ENCODE measurements around the gene ZNF580.

Gene ZNF580

GRCh38 chr19:55647732-55648584 lies 7.2 kb downstream of the ZNF580 start, which contains the start of gene CCDC106:
Gene CCDC106, plus strand, starts transcription at chr19:55648212. Its CDS starts 835 bp downstream, at chr19:55649047.
- DNase-seq (ENCODE audit: low read depth) = no peak

DNA sequence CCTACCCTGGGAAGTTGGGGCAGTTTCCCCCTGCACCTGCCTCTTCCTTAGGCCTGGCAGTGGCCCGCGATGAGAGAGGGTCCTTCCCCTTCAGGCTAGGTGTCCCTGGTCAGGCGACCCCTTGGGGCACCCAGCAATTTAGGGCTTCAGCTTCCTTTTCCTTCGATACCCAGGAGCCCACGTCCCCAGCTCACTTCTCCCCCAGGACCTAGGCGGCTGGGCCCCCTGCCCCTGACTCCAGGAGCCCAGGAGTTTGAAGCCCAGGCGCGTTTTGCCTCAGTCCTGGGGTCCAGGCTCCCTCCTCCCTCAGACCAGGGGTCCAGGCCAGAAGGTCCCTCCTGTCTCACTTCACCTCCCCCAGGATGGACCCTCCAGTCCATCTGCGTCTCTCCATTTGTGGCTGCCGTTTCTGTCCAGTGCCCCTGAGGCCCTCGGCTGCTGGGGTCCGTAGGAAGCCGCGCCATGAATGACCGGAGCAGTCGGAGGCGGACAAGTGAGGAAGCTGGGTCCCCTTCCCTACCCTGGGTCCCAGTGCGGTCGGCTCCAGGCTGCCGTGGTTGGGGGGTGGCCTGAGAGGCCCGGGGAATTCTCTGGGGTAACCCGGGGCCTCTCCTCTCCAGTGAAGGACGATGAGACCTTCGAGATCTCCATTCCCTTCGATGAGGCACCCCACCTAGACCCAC lies 7.9 kb downstream of the ZNF580 start:
- DNase-seq (ENCODE audit: low read depth) = no peak

GRCh38 chr19:55649268-55650125 lies 8.7 kb downstream of the ZNF580 start:
- DNase-seq (ENCODE audit: low read depth) = no peak

GRCh38 chr19:55650126-55650557 lies 9.3 kb downstream of the ZNF580 start:
- DNase-seq (ENCODE audit: low read depth) = no peak

DNA sequence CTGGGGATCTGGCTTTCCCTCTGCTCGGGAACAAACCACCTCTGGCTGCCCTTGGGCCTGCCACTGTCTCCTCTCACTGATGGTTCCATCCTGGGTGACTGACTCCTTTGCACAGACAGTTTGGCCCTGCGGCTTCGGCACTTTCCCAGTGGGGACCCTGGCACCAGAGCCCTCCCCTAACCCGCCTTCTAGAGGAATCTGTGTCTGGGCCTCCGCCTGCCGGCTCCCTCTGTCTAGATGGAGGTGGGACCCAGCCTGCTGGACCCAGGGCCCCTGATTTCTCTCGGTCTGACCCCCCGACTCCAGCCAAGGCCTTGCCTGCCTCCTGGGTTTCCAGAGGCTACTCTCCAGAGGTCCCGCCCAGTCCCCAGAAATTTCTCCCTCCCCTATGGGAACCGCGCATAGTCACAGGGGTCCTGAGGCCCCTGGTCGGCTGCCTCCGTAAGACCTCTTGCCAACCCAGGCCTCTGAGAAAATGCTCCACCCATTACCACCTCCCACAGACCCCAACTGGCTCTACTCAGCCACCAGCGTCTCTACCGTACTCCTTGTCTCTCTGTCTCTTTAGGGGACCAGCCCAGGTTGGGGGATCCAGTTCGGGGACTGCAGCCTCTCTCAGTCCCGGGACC lies 9.9 kb downstream of the ZNF580 start:
- DNase-seq (ENCODE audit: low read depth) = no peak

DNA sequence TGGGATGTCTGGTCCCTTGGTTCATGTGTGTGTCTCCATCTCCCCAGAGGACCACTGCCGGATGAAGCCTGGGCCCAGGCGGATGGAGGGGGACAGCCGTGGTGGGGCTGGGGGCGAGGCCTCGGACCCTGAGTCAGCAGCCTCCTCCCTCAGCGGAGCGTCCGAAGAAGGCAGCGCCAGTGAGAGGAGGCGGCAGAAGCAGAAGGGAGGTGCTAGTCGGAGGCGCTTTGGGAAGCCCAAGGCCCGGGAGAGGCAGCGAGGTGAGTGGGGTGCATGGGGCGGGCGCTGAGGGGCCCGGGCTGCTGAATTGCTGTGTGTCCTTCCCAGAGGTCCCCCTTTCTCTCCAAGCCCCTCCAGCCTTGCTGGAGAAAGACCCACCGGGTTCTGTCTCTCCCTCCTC lies 10.4 kb downstream of the ZNF580 start:
- DNase-seq (ENCODE audit: low read depth) = no peak

DNA sequence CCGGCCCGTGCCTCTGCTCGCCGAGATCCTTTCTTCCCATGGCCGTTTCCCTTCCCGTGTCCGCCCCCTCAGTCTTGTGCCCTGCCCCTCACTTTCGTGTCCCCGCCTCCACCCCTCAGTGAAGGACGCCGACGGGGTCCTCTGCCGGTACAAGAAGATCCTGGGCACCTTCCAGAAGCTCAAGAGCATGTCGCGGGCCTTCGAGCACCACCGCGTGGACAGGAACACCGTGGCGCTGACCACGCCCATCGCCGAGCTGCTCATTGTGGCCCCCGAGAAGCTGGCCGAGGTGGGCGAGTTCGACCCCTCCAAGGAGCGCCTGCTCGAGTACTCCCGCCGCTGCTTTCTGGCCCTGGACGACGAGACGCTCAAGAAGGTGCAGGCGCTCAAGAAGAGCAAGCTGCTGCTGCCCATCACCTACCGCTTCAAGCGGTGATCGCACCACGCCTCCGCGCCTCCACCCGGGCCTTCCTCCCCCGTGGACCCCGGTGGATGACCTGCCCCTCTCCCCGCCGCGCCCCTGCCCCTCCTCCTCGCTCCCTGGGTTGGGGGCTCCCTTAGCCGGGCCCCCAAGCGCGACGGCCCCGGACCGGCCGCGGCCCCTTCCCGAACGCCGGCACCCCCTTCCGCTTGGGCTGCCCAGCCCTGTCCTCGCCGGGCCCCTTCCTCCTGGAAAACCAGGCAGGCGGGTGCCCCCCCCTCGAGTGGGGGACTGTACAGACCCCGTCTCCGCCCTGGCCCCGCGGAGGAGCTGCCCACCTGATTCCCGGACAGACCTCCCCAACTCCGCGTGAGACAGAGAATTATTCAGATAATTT lies 11.7 kb downstream of the ZNF580 start:
- no peak for DNase-seq (ENCODE audit: low read depth)

GRCh38 chr19:55653651-55654322 lies 13.0 kb downstream of the ZNF580 start:
- DNase-seq (ENCODE audit: low read depth) = peak; percentile 97

- peak; percentile 79 for DNase-seq (ENCODE audit: low read depth)
Measured at GRCh38 chr19:55654323-55654867, 13.6 kb downstream of the ZNF580 start.

GRCh38 chr19:55654868-55655647 lies 14.3 kb downstream of the ZNF580 start, which contains the start of gene U2AF2:
Gene U2AF2, plus strand, starts transcription at chr19:55655035. Its CDS starts 70 bp downstream, at chr19:55655105.
- DNase-seq (ENCODE audit: low read depth) = peak; percentile 91

DNA sequence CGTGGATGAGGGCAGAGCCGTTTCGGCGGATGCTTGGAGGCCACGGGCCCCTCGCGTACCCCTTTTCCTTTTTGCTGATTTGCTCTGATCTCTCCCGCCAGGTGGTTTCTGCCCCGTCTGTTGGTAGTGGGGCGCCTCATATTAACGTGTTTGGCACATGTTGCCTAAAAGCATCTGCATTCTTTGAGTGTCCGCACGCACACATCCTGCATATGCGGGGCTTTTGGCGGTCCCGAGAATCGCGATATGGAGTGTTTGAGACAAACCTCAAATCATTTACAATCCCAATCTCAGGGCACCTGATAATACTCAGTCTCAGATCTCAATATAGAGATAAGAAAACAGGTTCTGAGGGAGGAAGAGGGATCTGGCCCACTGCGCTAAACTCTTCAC lies 14.8 kb downstream of the ZNF580 start:
- no peak for DNase-seq (ENCODE audit: low read depth)

- DNase-seq (ENCODE audit: low read depth) = no peak
Measured at GRCh38 chr19:55656552-55656951, 15.8 kb downstream of the ZNF580 start.

DNA sequence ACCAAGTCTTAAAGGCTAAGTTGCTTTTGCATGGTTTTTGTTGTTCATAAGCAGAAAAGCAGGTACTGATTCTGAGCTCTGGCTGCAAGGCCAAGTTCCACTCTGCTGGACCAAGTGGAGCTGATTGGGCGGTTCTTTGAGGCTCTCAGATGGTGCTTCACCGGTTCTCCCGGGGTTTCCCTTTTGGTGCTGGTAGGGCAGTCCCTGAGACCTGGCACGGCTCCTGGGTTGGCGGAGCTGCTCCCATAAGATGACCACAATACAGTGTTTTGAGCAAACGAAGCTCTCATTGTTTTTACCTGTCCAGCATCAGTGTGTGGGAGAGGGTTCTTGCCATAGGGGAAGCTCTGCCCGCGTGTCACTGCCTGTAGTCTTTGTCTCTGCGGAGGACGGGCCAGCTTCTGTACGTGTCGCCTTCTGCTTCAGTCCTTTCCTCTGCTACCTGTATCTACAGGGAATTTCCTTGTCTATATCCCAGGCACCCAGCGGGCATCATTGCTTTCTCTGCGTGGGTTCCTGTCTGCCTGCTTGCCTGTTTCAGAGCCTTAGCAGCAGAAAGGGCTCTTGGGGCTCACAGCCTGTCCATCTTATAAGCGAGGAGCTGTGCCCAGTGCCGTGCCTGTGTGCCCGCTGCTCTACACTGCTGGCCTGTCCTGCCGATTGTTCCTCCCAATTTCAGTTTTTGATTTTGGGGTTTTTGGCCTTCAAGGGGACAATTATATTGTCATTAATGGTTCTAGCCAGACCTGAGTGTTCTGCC lies 16.4 kb downstream of the ZNF580 start:
- no peak for DNase-seq (ENCODE audit: low read depth)

GRCh38 chr19:55658846-55659459 lies 18.2 kb downstream of the ZNF580 start:
- no peak for DNase-seq (ENCODE audit: low read depth)

- DNase-seq (ENCODE audit: low read depth) = no peak
Measured at GRCh38 chr19:55659822-55660221, 19.0 kb downstream of the ZNF580 start.

DNA sequence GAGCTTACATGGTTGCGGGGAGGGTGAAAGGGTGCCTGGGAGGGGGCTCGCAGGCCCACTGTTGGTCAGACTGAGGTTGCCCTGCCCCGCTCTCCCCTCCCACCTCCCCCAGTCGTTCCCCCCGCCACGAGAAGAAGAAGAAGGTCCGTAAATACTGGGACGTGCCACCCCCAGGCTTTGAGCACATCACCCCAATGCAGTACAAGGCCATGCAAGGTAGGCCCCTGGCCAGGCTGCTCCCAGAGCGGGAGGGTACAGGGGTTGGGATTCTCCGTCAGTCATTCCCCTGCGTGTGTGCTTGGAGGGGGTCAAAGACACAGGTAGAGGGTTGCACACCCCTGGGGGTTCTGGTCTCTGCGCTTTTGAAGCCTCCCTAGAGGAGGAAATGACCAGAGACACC lies 19.6 kb downstream of the ZNF580 start:
- no peak for DNase-seq (ENCODE audit: low read depth)

GRCh38 chr19:55660991-55661390 lies 20.2 kb downstream of the ZNF580 start:
- no peak for DNase-seq (ENCODE audit: low read depth)

- DNase-seq (ENCODE audit: low read depth) = no peak
Measured at GRCh38 chr19:55661826-55662225, 21.0 kb downstream of the ZNF580 start.
